Suprapubic skin (tissue), 4 donors: Measurements from ENCODE around the gene DHX30. TPM values are rescaled to one million over a fixed set of nuclear protein-coding genes. Genes with fewer than 3 reads are reported as not detected.

Experiments
- DNase-seq, 2 donors: peaks; one replicate each; pipeline ENCODE4 v3.0.0-alpha.2; 2019; ENCODE audit warnings: low spot score in 2 of 2
- H3K27ac ChIP-seq: fragments of 200-600 bp; sonication (generic); one replicate; pipeline ENCODE4 v1.5.1; 2019
- H3K27me3 ChIP-seq: fragments of 200-600 bp; sonication (generic); one replicate; pipeline ENCODE4 v1.5.1; 2019
- H3K36me3 ChIP-seq: fragments of 200-600 bp; sonication (generic); one replicate; pipeline ENCODE4 v1.5.1; 2019
- H3K4me1 ChIP-seq: fragments of 200-600 bp; sonication (generic); one replicate; pipeline ENCODE4 v1.5.1; 2019
- H3K4me3 ChIP-seq: fragments of 200-600 bp; sonication (generic); one replicate; pipeline ENCODE4 v1.5.1; 2019; ENCODE audit warnings: mild to moderate bottlenecking
- H3K9me3 ChIP-seq: fragments of 200-600 bp; sonication (generic); one replicate; pipeline ENCODE4 v1.5.1; 2019
- CTCF ChIP-seq, 2 donors: fragments of 200-600 bp in 1 of 2; fragments of 450-650 bp in 1 of 2; sonication (generic) in 1 of 2; IDR thresholded peaks; one replicate each; pipeline ENCODE4 v1.5.1; 2016 to 2019; ENCODE audit warnings: antibody characterized with exemption in 2 of 2, mild to moderate bottlenecking in 1 of 2, moderate library complexity in 1 of 2
- EP300 ChIP-seq: sonication (generic); formaldehyde crosslinking; IDR thresholded peaks from one replicate; pipeline ENCODE4 v1.6.1; 2017; ENCODE audit warnings: antibody characterized with exemption
- POLR2A ChIP-seq, 2 donors: fragments of 450-650 bp; IDR thresholded peaks; one replicate each; pipeline ENCODE4 v1.6.1; 2017; ENCODE audit warnings: antibody characterized with exemption in 2 of 2, mild to moderate bottlenecking in 2 of 2, moderate library complexity in 2 of 2
- POLR2AphosphoS5 ChIP-seq, 3 donors: sonication (generic); formaldehyde crosslinking; IDR thresholded peaks; one replicate each; pipeline ENCODE4 v1.6.1; 2017; ENCODE audit warnings: antibody characterized with exemption in 3 of 3
- WGBS: methylation state at CpG from one replicate; pipeline ENCODE4 v1.1.5; 2018; 5-methylcytosine and 5-hydroxymethylcytosine counted together
- total RNA-seq, 4 donors: library from RNA; depleted of rRNA; stranded (reverse); fragments of >200 nt; gene quantifications; one replicate each; pipeline ENCODE4 v1.1.0, GENCODE V29; 2016

The DHX30 gene
- total RNA-seq, 4 donors from 2014 or later: 56.7 to 74.1 (median 69.4) TPM

- peaks cover 100% of the 10 kb centered on the region for H3K36me3 ChIP-seq
Measured at GRCh38 chr3:47848599-47849117, 45.7 kb downstream of the DHX30 start.

GRCh38 chr3:47849186-47849698 is 46.3 kb downstream of the DHX30 start:
- H3K4me3 ChIP-seq: no peak overlapping the region
- peaks cover 100% of the 10 kb centered on the region for H3K36me3 ChIP-seq
- TF ChIP-seq EP300 (no peak), POLR2A (IDR thresholded peaks at IDR 0.05) (no peak), CTCF (IDR thresholded peaks at IDR 0.05) (no peak), POLR2AphosphoS5 (IDR thresholded peaks at IDR 0.05) (no peak)
- DNase-seq: no peak
- 90% methylated on average over 7 of the region's 14 CpGs for WGBS
- no peak overlapping the region for H3K27ac ChIP-seq
- no peaks in the 10 kb centered on the region for H3K9me3 ChIP-seq
- H3K4me1 ChIP-seq: no peaks in the 10 kb centered on the region
- H3K27me3 ChIP-seq: no peaks in the 10 kb centered on the region

More at GRCh38 chr3:47848599-47849117, 45.7 kb downstream of the DHX30 start:
- Histone ChIP-seq H3K27ac (no peak overlapping the region), H3K4me1 (no peaks in the 10 kb centered on the region), H3K9me3 (no peaks in the 10 kb centered on the region), H3K27me3 (no peaks in the 10 kb centered on the region), H3K4me3 (no peak overlapping the region)
- DNase-seq: no peak
- TF ChIP-seq CTCF (IDR thresholded peaks at IDR 0.05) (no peak), EP300 (no peak), POLR2A (IDR thresholded peaks at IDR 0.05) (no peak), POLR2AphosphoS5 (IDR thresholded peaks at IDR 0.05) (no peak)
- 93% methylated on average over 14 of the region's 23 CpGs for WGBS

GRCh38 chr3:47849699-47850563 is 47.0 kb downstream of the DHX30 start:
- DNase-seq: no peak
- Histone ChIP-seq H3K27ac (no peak overlapping the region), H3K9me3 (no peaks in the 10 kb centered on the region), H3K27me3 (no peaks in the 10 kb centered on the region), H3K36me3 (peaks cover 100% of the 10 kb centered on the region), H3K4me1 (no peaks in the 10 kb centered on the region), H3K4me3 (no peak overlapping the region)
- WGBS: 94% methylated on average over 26 of the region's 35 CpGs
- TF ChIP-seq EP300 (no peak), CTCF (IDR thresholded peaks at IDR 0.05) (peak in 1 of 2 donors; percentile 22), POLR2A (IDR thresholded peaks at IDR 0.05) (no peak)

- TF ChIP-seq POLR2AphosphoS5 (IDR thresholded peaks at IDR 0.05): no peak
- TF ChIP-seq POLR2A (IDR thresholded peaks at IDR 0.05): no peak
- TF ChIP-seq EP300: no peak
- TF ChIP-seq CTCF (IDR thresholded peaks at IDR 0.05): no peak
- no peak overlapping the region for H3K27ac ChIP-seq
- H3K9me3 ChIP-seq: no peaks in the 10 kb centered on the region
- no peaks in the 10 kb centered on the region for H3K27me3 ChIP-seq
- peaks cover 100% of the 10 kb centered on the region for H3K36me3 ChIP-seq
- DNase-seq: no peak
- WGBS: 77% methylated on average over 13 of the region's 14 CpGs
- H3K4me3 ChIP-seq: no peak overlapping the region
- no peaks in the 10 kb centered on the region for H3K4me1 ChIP-seq
Measured at GRCh38 chr3:47850564-47851410, 47.8 kb downstream of the DHX30 start.
